Measurements from ENCODE around the gene GCAT.
"Not testable (repeated sequence)": the region's sequence is repeated elsewhere in the genome, so short reads cannot be mapped to it uniquely, and the experiment has no call there.

The GCAT gene

GRCh38 chr22:37782340-37783168 is 25.2 kb upstream of the GCAT start:
- DNase-seq (ENCODE audit: low read depth in 1 of 2, low spot score in 1 of 2): no peak

GRCh38 chr22:37784829-37785495 is 22.8 kb upstream of the GCAT start:
- DNase-seq (ENCODE audit: low read depth in 1 of 2, low spot score in 1 of 2): no peak

- no peak for DNase-seq (ENCODE audit: low read depth in 1 of 2, low spot score in 1 of 2)
Measured at GRCh38 chr22:37790234-37790633, 17.5 kb upstream of the GCAT start.

- DNase-seq (ENCODE audit: low read depth in 1 of 2, low spot score in 1 of 2): no peak
Measured at GRCh38 chr22:37792494-37792893, 15.2 kb upstream of the GCAT start.

GRCh38 chr22:37794376-37794775 is 13.4 kb upstream of the GCAT start:
- no peak for DNase-seq (ENCODE audit: low read depth in 1 of 2, low spot score in 1 of 2)

GRCh38 chr22:37796079-37796478 is 11.7 kb upstream of the GCAT start:
- DNase-seq (ENCODE audit: low read depth in 1 of 2, low spot score in 1 of 2): no peak

GRCh38 chr22:37797259-37797658 is 10.5 kb upstream of the GCAT start:
- not testable (repeated sequence) for DNase-seq (ENCODE audit: low read depth in 1 of 2, low spot score in 1 of 2)

GRCh38 chr22:37797874-37798500 is 9.7 kb upstream of the GCAT start:
- DNase-seq (ENCODE audit: low read depth in 1 of 2, low spot score in 1 of 2): no peak

- not testable (repeated sequence) for DNase-seq (ENCODE audit: low read depth in 1 of 2, low spot score in 1 of 2)
Measured at GRCh38 chr22:37799979-37800378, 7.8 kb upstream of the GCAT start.

GRCh38 chr22:37801946-37802309 is 5.8 kb upstream of the GCAT start:
- no peak for DNase-seq (ENCODE audit: low read depth in 1 of 2, low spot score in 1 of 2)

GRCh38 chr22:37802310-37803194 is 5.2 kb upstream of the GCAT start:
- DNase-seq (ENCODE audit: low read depth in 1 of 2, low spot score in 1 of 2): no peak

- no peak for DNase-seq (ENCODE audit: low read depth in 1 of 2, low spot score in 1 of 2)
Measured at GRCh38 chr22:37803195-37803638, 4.5 kb upstream of the GCAT start.

GRCh38 chr22:37803639-37804351 is 3.9 kb upstream of the GCAT start:
- DNase-seq (ENCODE audit: low read depth in 1 of 2, low spot score in 1 of 2): no peak

- DNase-seq (ENCODE audit: low read depth in 1 of 2, low spot score in 1 of 2): no peak
Measured at GRCh38 chr22:37804352-37804880, 3.3 kb upstream of the GCAT start.

- DNase-seq (ENCODE audit: low read depth in 1 of 2, low spot score in 1 of 2): peak; percentile 41 to 71
Measured at GRCh38 chr22:37804881-37805809, 2.6 kb upstream of the GCAT start.

GRCh38 chr22:37805810-37806277 is 1.9 kb upstream of the GCAT start:
- DNase-seq (ENCODE audit: low read depth in 1 of 2, low spot score in 1 of 2): no peak

- DNase-seq (ENCODE audit: low read depth in 1 of 2, low spot score in 1 of 2): no peak
Measured at GRCh38 chr22:37806409-37807333, 1.1 kb upstream of the GCAT start.

- no peak for DNase-seq (ENCODE audit: low read depth in 1 of 2, low spot score in 1 of 2)
Measured at GRCh38 chr22:37808294-37808657, 542 bp downstream of the GCAT start.
